HCT116 (cell line): ENCODE data around the gene NIM1K. TPM values are rescaled to one million over a fixed set of nuclear protein-coding genes. Genes with fewer than 3 reads are reported as not detected.

Experiments
- ATAC-seq: fragments of 200-7000 bp; cut with Tn5 transposase; 2 replicates; pipeline ENCODE4 v1.9.1; 2020; ENCODE audit warnings: mild to moderate bottlenecking, moderate library complexity
- BruUV-seq: library from RNA; stranded (reverse); fragments of 400-500 nt; replicated peaks from 2 replicates; lab custom pipeline; 2021; lab: Mats Ljungman, UMichigan
- CTCF ChIA-PET: fragments of 300-600 bp; sonication (Branson Sonifier 250); formaldehyde crosslinking; loops from one replicate; lab custom pipeline; 2021; ENCODE audit warnings: antibody characterized with exemption; lab: Charles Lee
- POLR2A ChIA-PET: fragments of 300-600, 350-600 bp; sonication (Branson Sonifier 250); formaldehyde crosslinking; loops from one replicate; lab custom pipeline; 2021; ENCODE audit warnings: antibody characterized with exemption; lab: Charles Lee
- RAD21 ChIA-PET, 2 experiments: fragments of 300-600 bp; sonication (Branson Sonifier 250); formaldehyde crosslinking; loops; one replicate each; lab custom pipeline; 2023; ENCODE audit warnings: low total read pairs in 2 of 2; ENCODE audit not compliant: uncharacterized antibody in 2 of 2, unreplicated experiment in 2 of 2, low non-redundant PET in 1 of 2; lab: Charles Lee
- DNase-seq: peaks from one replicate; pipeline ENCODE4 v3.0.0-alpha.2; 2010; ENCODE audit warnings: low read depth, low spot score
- H2AFZ ChIP-seq: fragments of 200-600 bp; shearing (Covaris generic), sonication (generic); 2 replicates; pipeline ENCODE4 v1.6.1; 2017; ENCODE audit warnings: low read depth, mixed run types, mixed read lengths, antibody characterized with exemption, low read length; ENCODE audit not compliant: poor library complexity, severe bottlenecking
- H3K27ac ChIP-seq: 2 replicates; pipeline ENCODE4 v1.5.1; 2012; ENCODE audit warnings: low read depth, low read length
- H3K27me3 ChIP-seq: fragments of 200-600 bp; sonication (generic); 2 replicates; pipeline ENCODE4 v1.6.1; 2016; ENCODE audit warnings: mixed run types, low read length, mixed read lengths; ENCODE audit not compliant: insufficient read depth
- H3K36me3 ChIP-seq, 2 experiments: fragments of 200-500 bp in 1 of 2; fragments of 200-600 bp in 1 of 2; sonication (Bioruptor generic) in 1 of 2; sonication (generic) in 1 of 2; 2 replicates each; pipeline versions ENCODE4 v1.5.1 to v1.6.1; 2014 to 2016; ENCODE audit warnings: low read length in 2 of 2, inconsistent platforms in 1 of 2, mixed read lengths in 1 of 2, mixed run types in 1 of 2; ENCODE audit not compliant: insufficient read depth in 2 of 2, control insufficient read depth in 1 of 2
- H3K4me1 ChIP-seq, 2 experiments: fragments of 200-600 bp in 1 of 2; sonication (generic) in 1 of 2; 2 replicates each; pipeline versions ENCODE4 v1.5.1 to v1.6.1; 2012 to 2017; ENCODE audit warnings: low read length in 2 of 2, inconsistent platforms in 1 of 2, mild to moderate bottlenecking in 1 of 2, mixed read lengths in 1 of 2, mixed run types in 1 of 2, moderate library complexity in 1 of 2; ENCODE audit not compliant: insufficient read depth in 2 of 2, control insufficient read depth in 1 of 2
- H3K4me2 ChIP-seq: fragments of 200-600 bp; sonication (generic); 2 replicates; pipeline ENCODE4 v1.6.1; 2017; ENCODE audit warnings: mixed run types, low read length, mixed read lengths
- H3K4me3 ChIP-seq, 2 experiments: fragments of 200-600 bp in 1 of 2; sonication (generic) in 1 of 2; replicated peaks in 1 of 2; 2 replicates each; pipeline ENCODE4 v1.5.1; 2011 to 2016; ENCODE audit warnings: low read length in 2 of 2, control low read depth in 1 of 2, low read depth in 1 of 2, mild to moderate bottlenecking in 1 of 2, mixed read lengths in 1 of 2, mixed run types in 1 of 2
- H3K79me2 ChIP-seq: fragments of 200-600 bp; sonication (generic); 2 replicates; pipeline ENCODE4 v1.6.1; 2017; ENCODE audit warnings: mild to moderate bottlenecking, mixed run types, low read length, moderate library complexity, mixed read lengths; ENCODE audit not compliant: insufficient read depth
- H3K9ac ChIP-seq: fragments of 200-600 bp; sonication (generic); 2 replicates; pipeline ENCODE4 v1.6.1; 2016; ENCODE audit warnings: low read length, mixed read lengths
- H3K9me2 ChIP-seq: fragments of 200-600 bp; sonication (generic), shearing (Covaris generic); 2 replicates; pipeline ENCODE4 v1.6.1; 2017; ENCODE audit warnings: mixed run types, mild to moderate bottlenecking, moderate library complexity; ENCODE audit not compliant: insufficient read depth
- H3K9me3 ChIP-seq, 2 experiments: fragments of 200-500 bp in 1 of 2; fragments of 200-600 bp in 1 of 2; sonication (Bioruptor generic) in 1 of 2; sonication (generic) in 1 of 2; 2 replicates each; pipeline ENCODE4 v1.6.1; 2014 to 2017; ENCODE audit warnings: low read length in 2 of 2, mixed read lengths in 2 of 2, inconsistent platforms in 1 of 2, low read depth in 1 of 2, mild to moderate bottlenecking in 1 of 2, mixed run types in 1 of 2, moderate library complexity in 1 of 2; ENCODE audit not compliant: control insufficient read depth in 1 of 2, insufficient read depth in 1 of 2
- H4K20me1 ChIP-seq: fragments of 200-600 bp; sonication (generic), shearing (Covaris generic); 2 replicates; pipeline ENCODE4 v1.6.1; 2017; ENCODE audit warnings: mixed run types, mild to moderate bottlenecking, moderate library complexity; ENCODE audit not compliant: insufficient read depth
- ATF3 ChIP-seq: IDR thresholded peaks from 2 replicates; pipeline ENCODE4 v1.6.1; 2012
- CEBPB ChIP-seq: IDR thresholded peaks from 2 replicates; pipeline ENCODE4 v1.6.1; 2012; ENCODE audit warnings: low read depth
- EGR1 ChIP-seq: IDR thresholded peaks from 2 replicates; pipeline ENCODE4 v1.6.1; 2012; ENCODE audit warnings: low read depth
- EZH2phosphoT487 ChIP-seq: fragments of 200-600 bp; IDR thresholded peaks from 2 replicates; pipeline ENCODE4 v1.6.1; 2018; ENCODE audit warnings: antibody characterized with exemption, borderline replicate concordance
- POLR2A ChIP-seq: IDR thresholded peaks from 2 replicates; pipeline ENCODE4 v1.7.0; 2011; ENCODE audit warnings: borderline replicate concordance; ENCODE audit not compliant: insufficient read depth, insufficient read length; ENCODE audit errors: extremely low read depth
- POLR2AphosphoS5 ChIP-seq: IDR thresholded peaks from 2 replicates; pipeline ENCODE4 v1.6.1; 2011; ENCODE audit warnings: mild to moderate bottlenecking, low read depth, low read length, moderate library complexity
- SRF ChIP-seq: IDR thresholded peaks from 2 replicates; pipeline ENCODE4 v1.6.1; 2012; ENCODE audit warnings: low read depth
- TCF7L2 ChIP-seq: IDR thresholded peaks from 2 replicates; pipeline ENCODE4 v1.7.0; 2011; ENCODE audit warnings: borderline replicate concordance, inconsistent platforms; ENCODE audit not compliant: insufficient read depth, insufficient read length; ENCODE audit errors: extremely low read depth
- YY1 ChIP-seq: IDR thresholded peaks from 2 replicates; pipeline ENCODE4 v1.6.1; 2011; ENCODE audit warnings: low read length, low read depth, moderate library complexity, mild to moderate bottlenecking; ENCODE audit not compliant: insufficient replicate concordance; ENCODE audit errors: extremely low read depth
- ZBTB33 ChIP-seq: IDR thresholded peaks from 2 replicates; pipeline ENCODE4 v1.6.1; 2011; ENCODE audit warnings: mild to moderate bottlenecking, low read length, moderate library complexity; ENCODE audit not compliant: insufficient replicate concordance; ENCODE audit errors: extremely low read depth
- intact Hi-C: fragments of 100-400 bp; cut with micrococcal nuclease; formaldehyde crosslinking; loops from 2 replicates; pipeline ENCODE4 v1.10.0; 2022
- total RNA-seq: library from RNA; stranded (reverse); gene quantifications from one replicate; pipeline ENCODE4 v1.2.1, GENCODE V29; 2021; ENCODE audit not compliant: unreplicated experiment

The NIM1K gene
- total RNA-seq, 1 experiment from 2014 or later, result 0.44 TPM

GRCh38 chr5:43154469-43154868 is 37.6 kb upstream of the NIM1K start:
- Histone ChIP-seq H4K20me1 (no peaks in the 10 kb centered on the region), H3K9me3 (no peaks in the 10 kb centered on the region), H2AFZ (no peak overlapping the region), H3K79me2 (peaks cover 83% of the 10 kb centered on the region), H3K27me3 (no peaks in the 10 kb centered on the region), H3K9me2 (no peaks in the 10 kb centered on the region), H3K4me3 (no peak overlapping the region), H3K27ac (no peak overlapping the region), H3K9ac (no peak overlapping the region), H3K36me3 (peaks cover 0 to 13% of the 10 kb centered on the region in 2 experiments; a peak in 1 of 4 replicates), H3K4me1 (no peaks in the 10 kb centered on the region), H3K4me2 (no peak overlapping the region)
- BruUV-seq, result no TSS peak
- intact Hi-C loops, result no loop called here
- POLR2A ChIA-PET, result no interaction called here
- CTCF ChIA-PET, result no interaction called here
- DNase-seq (no peak), ATAC-seq (no peak)
- RAD21 ChIA-PET, result no interaction called here
- TF ChIP-seq SRF (no peak), YY1 (no peak), POLR2A (no peak), ZBTB33 (no peak), POLR2AphosphoS5 (no peak), EGR1 (no peak), CEBPB (no peak), EZH2phosphoT487 (no peak), TCF7L2 (no peak), ATF3 (no peak)
